IgD-negative memory B cell (primary cell): Measurements from ENCODE around the gene FBRS. TPM values are rescaled to one million over a fixed set of nuclear protein-coding genes. Genes with fewer than 3 reads are reported as not detected.

Source experiments
- H3K27ac Mint-ChIP-seq, 3 donors: one replicate each; pipeline ENCODE4 v1.8.0; 2020 to 2022; ENCODE audit warnings: mild to moderate bottlenecking in 3 of 3, mixed read lengths in 3 of 3, moderate library complexity in 1 of 3
- H3K27me3 Mint-ChIP-seq: one replicate; pipeline ENCODE4 v1.8.0; 2021; ENCODE audit warnings: mixed read lengths
- H3K36me3 Mint-ChIP-seq: one replicate; pipeline ENCODE4 v1.8.0; 2020; ENCODE audit warnings: mild to moderate bottlenecking, mixed read lengths
- H3K4me1 Mint-ChIP-seq, 3 donors: one replicate each; pipeline ENCODE4 v1.8.0; 2020 to 2022; ENCODE audit warnings: mixed read lengths in 3 of 3, mild to moderate bottlenecking in 1 of 3
- H3K4me3 Mint-ChIP-seq, 4 donors: one replicate each; pipeline ENCODE4 v1.8.0; 2020 to 2022; ENCODE audit warnings: mild to moderate bottlenecking in 4 of 4, mixed read lengths in 4 of 4, moderate library complexity in 3 of 4
- H3K9me3 Mint-ChIP-seq, 3 donors: one replicate each; pipeline ENCODE4 v1.8.0; 2020 to 2021; ENCODE audit warnings: mixed read lengths in 3 of 3, mild to moderate bottlenecking in 1 of 3
- polyA plus RNA-seq: library from polyadenylated mRNA; unstranded; fragments of 300-500 nt; fragmentation: Illumina TruSeq; gene quantifications from one replicate; pipeline ENCODE4 v1.2.3, GENCODE V29; 2021

Gene FBRS
- polyA plus RNA-seq, 1 donor from 2014 or later, result 7.1 TPM

DNA sequence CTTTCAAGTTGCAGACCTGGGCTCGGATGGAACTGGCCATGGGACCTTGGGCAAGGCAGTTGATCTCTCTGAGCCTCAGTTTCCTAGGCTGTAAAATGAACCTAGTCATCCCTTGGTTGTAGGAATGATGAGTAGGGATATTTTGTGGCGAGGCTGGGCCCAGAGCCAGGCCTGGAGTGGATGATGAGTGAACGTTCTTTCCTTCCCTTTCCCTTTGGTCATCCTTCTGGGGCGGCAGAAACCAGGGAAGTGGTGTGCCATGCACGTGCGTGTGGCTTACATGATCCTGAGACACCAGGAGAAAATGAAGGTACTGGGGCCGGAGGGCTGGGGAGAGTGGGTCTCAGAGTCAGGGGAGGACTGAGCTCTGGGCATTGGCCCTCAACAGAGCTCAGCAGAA is 8.4 kb downstream of the FBRS start:
- Mint-ChIP-seq H3K27ac (no peak overlapping the region), H3K36me3 (no peaks in the 10 kb centered on the region), H3K4me1 (peaks cover 8 to 15% (median 10%) of the 10 kb centered on the region in 3 donors), H3K27me3 (no peaks in the 10 kb centered on the region), H3K9me3 (no peaks in the 10 kb centered on the region), H3K4me3 (no peak overlapping the region)

DNA sequence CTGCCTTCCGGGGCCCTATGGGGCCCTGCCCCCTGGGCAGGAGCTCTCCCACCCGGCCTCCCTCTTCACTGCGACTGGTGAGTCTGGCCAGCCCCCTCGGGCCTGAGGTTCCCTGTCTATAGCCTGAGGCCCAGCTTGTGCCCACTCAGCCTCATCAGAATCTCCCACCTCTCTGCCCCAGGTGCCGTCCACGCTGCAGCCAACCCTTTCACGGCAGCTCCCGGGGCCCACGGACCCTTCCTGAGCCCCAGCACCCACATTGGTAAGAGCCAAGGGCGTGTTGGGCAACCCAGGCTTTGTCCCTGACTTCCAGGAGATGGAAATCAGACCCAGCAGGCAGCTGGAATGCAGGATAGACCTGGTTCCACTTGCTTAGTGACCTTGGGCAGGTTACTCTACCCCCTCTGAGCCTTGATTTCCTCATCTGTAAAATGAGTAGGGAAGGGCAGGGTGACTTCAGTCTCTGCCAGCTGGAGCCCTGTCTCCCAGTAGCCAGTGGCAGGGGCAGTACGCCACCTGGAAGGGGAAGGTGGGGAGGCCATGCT is 9.2 kb downstream of the FBRS start:
- Mint-ChIP-seq H3K4me3 (peak overlapping the region in 1 of 4 donors; percentile 6), H3K27ac (peak overlapping the region in 1 of 3 donors; percentile 58), H3K27me3 (no peaks in the 10 kb centered on the region), H3K9me3 (no peaks in the 10 kb centered on the region), H3K36me3 (no peaks in the 10 kb centered on the region), H3K4me1 (peaks cover 8 to 14% (median 12%) of the 10 kb centered on the region in 3 donors)

DNA sequence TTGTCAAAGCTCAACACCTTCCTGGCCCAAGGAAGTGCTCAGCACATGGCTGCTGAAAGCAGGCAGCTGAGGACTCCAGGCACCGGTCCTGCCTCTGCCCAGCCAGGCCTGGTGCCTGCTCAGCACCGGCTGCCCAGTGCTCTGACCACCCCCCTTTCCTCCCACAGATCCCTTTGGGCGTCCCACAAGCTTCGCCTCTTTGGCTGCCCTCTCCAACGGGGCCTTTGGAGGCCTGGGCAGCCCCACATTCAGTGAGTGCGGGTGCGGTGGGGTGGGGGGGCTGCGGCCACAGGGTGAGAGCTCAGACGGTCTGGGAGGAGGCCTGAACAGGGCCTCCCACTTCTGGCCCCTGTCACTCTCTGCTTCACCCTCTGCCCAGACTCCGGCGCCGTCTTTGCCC is 10.2 kb downstream of the FBRS start:
- Mint-ChIP-seq H3K36me3 (no peaks in the 10 kb centered on the region), H3K4me1 (peaks cover 4 to 12% (median 5%) of the 10 kb centered on the region in 3 donors), H3K27me3 (no peaks in the 10 kb centered on the region), H3K27ac (peak overlapping the region in 1 of 3 donors; percentile 58), H3K4me3 (no peak overlapping the region), H3K9me3 (no peaks in the 10 kb centered on the region)

DNA sequence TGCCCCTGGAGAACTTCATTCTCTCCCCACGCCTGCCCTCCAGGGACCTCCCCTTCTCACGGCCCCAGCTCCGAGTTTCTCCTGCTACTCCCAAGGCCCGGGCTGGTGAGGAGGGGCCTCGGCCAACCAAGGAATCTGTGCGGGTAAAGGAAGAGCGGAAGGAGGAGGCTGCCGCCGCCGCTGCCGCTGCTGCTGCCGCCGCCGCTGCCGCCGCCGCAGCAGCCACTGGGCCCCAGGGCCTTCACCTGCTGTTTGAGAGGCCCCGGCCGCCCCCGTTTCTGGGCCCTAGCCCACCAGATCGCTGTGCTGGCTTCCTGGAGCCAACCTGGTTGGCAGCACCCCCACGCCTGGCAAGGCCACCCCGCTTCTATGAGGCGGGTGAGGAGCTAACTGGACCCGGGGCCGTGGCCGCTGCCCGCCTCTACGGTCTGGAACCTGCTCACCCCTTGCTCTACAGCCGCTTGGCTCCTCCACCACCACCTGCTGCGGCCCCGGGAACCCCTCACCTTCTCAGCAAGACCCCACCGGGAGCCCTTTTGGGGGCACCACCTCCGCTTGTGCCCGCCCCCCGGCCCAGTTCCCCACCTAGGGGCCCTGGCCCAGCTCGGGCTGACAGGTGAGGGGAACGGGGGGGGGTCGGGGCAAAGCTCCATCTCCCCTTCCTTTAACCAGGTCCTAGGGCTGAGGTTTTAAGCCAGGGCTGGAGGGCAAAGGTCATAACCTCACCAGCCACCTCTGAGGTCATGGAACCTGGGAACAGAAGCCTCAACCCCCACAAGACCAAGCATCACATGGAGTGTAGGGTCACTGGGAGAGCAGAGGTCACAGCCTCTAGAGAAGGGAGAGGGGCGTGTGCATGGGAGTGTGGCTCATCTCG is 11.0 kb downstream of the FBRS start:
- no peaks in the 10 kb centered on the region for H3K36me3 Mint-ChIP-seq
- H3K9me3 Mint-ChIP-seq, result no peaks in the 10 kb centered on the region
- peaks cover 0 to 8% (median 0%) of the 10 kb centered on the region in 3 donors for H3K4me1 Mint-ChIP-seq
- no peak overlapping the region for H3K27ac Mint-ChIP-seq
- no peaks in the 10 kb centered on the region for H3K27me3 Mint-ChIP-seq
- no peak overlapping the region for H3K4me3 Mint-ChIP-seq

DNA sequence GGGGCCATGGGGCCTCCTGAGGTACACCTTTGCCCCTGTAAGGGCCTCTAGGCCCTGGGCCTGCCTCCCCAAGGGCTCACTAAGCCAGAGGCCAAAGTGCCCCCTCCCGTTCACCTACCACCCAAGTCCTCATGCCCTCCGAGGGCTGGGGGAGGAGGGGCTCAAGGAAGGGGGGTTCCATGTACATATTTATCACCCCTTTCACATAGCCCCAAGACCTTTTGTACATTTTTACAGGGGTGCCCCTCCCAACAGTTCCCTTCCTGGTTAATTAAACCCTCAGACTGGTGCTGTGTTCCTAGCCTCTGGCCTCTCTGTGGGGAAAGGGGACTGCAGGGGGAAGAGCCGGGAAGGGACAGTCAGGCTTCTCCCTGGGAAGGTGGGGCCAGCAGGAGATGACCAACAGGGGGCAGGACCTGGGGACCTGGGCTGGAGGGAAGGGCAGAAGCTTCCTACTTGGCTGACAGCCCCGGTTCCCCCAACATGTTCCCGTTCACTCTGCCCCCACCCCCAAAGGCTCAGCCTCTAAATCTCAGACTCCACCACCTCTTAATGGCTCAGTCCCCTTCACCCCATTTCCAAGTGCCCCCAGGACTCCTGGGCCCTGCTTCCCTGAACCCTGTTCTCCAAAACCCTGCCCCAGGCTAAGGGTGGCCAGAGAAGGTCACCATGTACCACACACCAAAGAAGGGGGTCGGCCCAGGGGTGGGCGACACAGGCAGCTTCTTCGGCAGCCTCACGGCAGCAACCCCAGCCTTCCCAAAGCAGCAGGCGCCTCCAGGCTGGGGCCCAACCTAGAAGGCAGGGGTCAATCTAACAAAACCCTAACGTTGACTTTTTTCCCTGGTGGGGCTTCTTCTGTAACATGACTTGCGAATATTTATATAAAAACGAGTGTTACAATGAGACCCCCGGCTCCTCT is 11.9 kb downstream of the FBRS start:
- H3K36me3 Mint-ChIP-seq, result no peaks in the 10 kb centered on the region
- H3K27me3 Mint-ChIP-seq, result no peaks in the 10 kb centered on the region
- peaks cover 0 to 8% (median 0%) of the 10 kb centered on the region in 3 donors for H3K4me1 Mint-ChIP-seq
- no peak overlapping the region for H3K4me3 Mint-ChIP-seq
- peak overlapping the region in 1 of 3 donors; percentile 18 for H3K27ac Mint-ChIP-seq
- H3K9me3 Mint-ChIP-seq, result no peaks in the 10 kb centered on the region

DNA sequence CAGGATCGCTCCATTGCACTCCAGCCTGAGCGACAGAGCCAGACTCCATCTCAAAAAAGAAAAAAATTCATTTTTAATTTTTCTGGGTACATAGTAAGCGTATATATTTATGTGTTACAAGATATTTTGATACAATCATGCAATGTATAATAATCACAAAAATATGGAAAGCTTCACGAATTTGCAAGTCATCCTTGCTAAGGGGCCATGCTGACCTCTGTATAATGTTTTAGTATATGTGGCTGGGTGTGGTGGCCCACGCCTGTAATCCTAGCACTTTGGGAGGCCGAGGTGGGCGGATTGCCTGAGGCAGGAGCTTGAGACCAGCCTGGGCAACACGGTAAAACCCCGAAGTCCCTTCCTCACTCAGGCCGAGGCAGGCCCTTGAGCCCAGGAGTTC is 16.9 kb downstream of the FBRS start:
- Mint-ChIP-seq H3K4me3 (no peak overlapping the region), H3K9me3 (no peaks in the 10 kb centered on the region), H3K36me3 (no peaks in the 10 kb centered on the region), H3K27me3 (no peaks in the 10 kb centered on the region), H3K4me1 (peaks cover 0 to 5% (median 0%) of the 10 kb centered on the region in 3 donors), H3K27ac (no peak overlapping the region)

DNA sequence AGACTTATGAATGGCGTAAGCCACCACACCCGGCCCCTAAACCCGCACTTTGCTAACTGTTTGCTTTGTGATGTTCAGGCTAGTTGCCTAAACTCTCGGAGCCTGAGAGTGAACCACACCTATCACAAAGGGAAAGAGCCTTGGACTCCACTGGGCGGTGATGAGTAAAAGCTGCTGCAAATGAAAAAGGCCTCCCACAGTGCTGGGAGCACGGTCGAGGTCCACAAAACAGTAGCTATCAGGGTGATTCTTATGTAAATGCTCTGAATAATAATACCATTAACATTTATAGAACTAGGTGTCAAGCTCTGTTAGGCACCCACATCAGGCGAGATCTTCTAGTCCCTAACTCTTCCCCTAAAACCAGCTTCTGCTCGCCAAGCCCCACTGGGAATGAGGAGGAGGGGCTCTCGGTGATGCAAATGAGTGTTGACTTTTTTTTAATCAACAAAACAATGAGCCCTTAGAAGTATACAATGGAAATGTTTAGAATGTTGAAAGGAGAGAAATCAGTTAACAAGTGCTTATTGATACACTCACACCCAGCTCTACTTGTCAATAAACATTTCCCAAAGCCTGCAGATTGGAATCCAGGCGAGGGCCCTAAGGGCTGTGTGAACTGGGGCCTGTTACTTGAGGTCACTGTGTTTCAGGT is 19.8 kb downstream of the FBRS start:
- H3K27me3 Mint-ChIP-seq, result no peaks in the 10 kb centered on the region

DNA sequence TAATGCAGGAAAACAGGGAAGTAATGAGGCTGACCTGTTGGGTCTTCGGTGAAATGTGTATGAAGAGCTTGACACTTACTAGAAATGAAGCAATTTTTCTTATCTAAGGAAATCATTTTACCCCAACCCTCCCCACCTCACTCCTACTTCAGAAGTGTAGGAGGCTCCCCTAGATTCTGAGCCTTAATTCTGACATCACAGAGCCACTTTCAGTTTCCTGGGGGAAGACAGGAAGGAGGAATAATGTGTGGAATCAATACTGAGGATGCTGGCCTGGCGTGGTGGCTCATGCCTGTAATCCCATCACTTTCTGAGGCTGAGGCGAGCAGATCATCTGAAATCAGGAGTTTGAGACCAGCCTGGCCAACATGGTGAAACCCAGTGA is 20.3 kb downstream of the FBRS start:
- H3K27ac Mint-ChIP-seq, result no peak overlapping the region
- H3K36me3 Mint-ChIP-seq, result no peaks in the 10 kb centered on the region
- H3K4me1 Mint-ChIP-seq, result no peaks in the 10 kb centered on the region
- no peaks in the 10 kb centered on the region for H3K27me3 Mint-ChIP-seq
- H3K9me3 Mint-ChIP-seq, result no peaks in the 10 kb centered on the region
- no peak overlapping the region for H3K4me3 Mint-ChIP-seq

More for the DNA sequence above, 19.8 kb downstream of the FBRS start:
- H3K4me3 Mint-ChIP-seq, result peak overlapping the region in 1 of 4 donors; percentile 9
- no peaks in the 10 kb centered on the region for H3K36me3 Mint-ChIP-seq
- H3K27ac Mint-ChIP-seq, result no peak overlapping the region
- no peaks in the 10 kb centered on the region for H3K9me3 Mint-ChIP-seq
- H3K4me1 Mint-ChIP-seq, result no peaks in the 10 kb centered on the region

DNA sequence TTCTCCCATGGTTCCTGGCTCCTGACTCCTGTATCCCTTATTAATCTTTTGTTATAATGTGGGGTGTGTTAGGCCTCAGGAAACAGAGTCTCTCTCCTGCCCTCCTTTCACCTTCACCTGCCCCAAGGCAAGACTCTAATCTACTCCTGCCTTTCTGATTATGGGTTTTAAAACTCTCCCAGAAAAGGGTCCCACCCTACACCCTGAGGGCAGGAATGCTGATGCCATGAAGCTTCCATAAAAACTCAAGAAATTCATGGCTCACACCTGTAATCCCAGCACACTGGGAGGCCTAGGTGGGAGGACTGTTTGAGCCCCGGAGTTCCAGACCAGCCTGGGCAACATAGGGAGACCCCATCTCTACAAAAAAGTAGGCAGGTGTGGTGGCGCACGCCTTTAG is 22.1 kb downstream of the FBRS start:
- no peak overlapping the region for H3K4me3 Mint-ChIP-seq
- H3K9me3 Mint-ChIP-seq, result peaks cover 0 to 2% (median 0%) of the 10 kb centered on the region in 3 donors
- no peaks in the 10 kb centered on the region for H3K36me3 Mint-ChIP-seq
- no peaks in the 10 kb centered on the region for H3K4me1 Mint-ChIP-seq
- no peaks in the 10 kb centered on the region for H3K27me3 Mint-ChIP-seq
- H3K27ac Mint-ChIP-seq, result no peak overlapping the region

DNA sequence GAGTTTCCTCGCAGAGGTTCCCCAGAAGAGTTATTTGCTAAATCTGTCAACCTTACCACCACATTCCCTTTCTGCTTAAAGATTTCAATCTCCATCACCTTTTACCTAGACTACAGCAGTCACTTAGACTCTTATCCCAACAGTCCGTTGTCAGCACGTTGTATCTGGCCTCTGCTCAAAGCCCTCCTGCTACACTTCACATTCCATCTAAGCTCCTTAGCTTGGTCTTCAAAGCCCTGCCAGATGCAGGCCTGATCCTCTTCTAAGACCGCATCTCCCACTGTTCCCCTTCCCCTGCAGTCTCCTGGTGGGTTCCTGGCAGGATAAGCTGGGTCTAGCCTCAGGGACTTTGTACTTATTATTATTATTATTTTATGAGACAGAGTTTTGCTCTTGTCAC is 30.5 kb downstream of the FBRS start:
- Mint-ChIP-seq H3K36me3 (peaks cover 2% of the 10 kb centered on the region), H3K27me3 (no peaks in the 10 kb centered on the region), H3K4me1 (peaks cover 0 to 5% (median 2%) of the 10 kb centered on the region in 3 donors), H3K27ac (no peak overlapping the region), H3K9me3 (peaks cover 0 to 2% (median 0%) of the 10 kb centered on the region in 3 donors), H3K4me3 (no peak overlapping the region)

DNA sequence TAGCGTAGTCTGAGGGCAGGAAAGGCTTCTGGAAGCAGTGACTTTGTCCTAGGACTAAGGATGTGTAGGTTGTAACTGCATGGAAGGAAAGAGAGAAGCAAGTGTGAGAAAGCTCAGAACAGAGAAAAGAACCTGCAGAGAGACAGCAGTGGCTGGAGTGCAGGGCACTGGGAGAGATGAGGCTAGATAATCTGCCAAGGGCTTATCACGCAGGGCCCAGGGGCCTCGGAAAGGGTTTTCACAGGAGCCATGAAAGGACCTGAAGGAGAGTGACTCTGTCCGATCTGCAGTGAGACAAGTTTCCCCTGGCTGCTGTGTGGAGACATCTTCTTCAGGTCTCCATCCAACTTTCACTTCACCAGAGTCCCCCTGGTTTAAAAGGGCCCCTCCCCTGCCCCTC is 33.7 kb downstream of the FBRS start:
- H3K4me3 Mint-ChIP-seq, result no peak overlapping the region
- peaks cover 2% of the 10 kb centered on the region for H3K36me3 Mint-ChIP-seq
- no peaks in the 10 kb centered on the region for H3K27me3 Mint-ChIP-seq
- peaks cover 0 to 11% (median 6%) of the 10 kb centered on the region in 3 donors for H3K4me1 Mint-ChIP-seq
- H3K27ac Mint-ChIP-seq, result peak overlapping the region in 1 of 3 donors; percentile 61
- no peaks in the 10 kb centered on the region for H3K9me3 Mint-ChIP-seq

DNA sequence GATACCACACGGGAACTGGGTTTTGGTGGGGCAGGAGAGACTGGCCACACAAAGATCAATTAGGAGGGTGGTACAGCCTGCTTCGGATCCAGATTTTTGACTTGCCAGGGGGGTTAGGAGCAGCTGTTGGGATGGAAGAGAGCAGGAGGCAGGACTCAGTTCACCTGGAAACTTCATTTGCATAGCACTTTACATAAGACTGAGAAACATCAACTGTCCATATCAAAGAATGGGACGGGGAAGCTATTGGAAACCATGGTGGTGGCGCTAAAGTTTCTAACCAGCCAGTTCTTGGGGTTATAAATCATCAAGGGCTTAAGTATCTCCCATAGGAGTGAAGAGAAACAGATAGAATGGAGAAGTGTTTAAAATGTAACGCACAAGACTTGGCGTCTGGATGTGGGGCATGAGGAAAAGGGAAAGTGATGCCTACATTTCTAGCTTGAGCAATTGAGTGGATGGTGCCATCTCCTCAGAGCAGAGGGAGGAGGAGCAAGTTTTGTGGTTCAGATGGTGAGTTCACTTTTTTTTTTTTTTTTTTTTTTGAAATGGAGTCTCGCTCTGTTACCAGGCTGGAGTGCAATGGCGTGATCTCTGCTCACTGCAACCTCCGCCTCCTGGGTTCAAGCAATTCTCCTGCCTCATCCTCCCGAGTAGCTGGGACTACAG is 34.3 kb downstream of the FBRS start:
- no peak overlapping the region for H3K27ac Mint-ChIP-seq
- peaks cover 2% of the 10 kb centered on the region for H3K36me3 Mint-ChIP-seq

DNA sequence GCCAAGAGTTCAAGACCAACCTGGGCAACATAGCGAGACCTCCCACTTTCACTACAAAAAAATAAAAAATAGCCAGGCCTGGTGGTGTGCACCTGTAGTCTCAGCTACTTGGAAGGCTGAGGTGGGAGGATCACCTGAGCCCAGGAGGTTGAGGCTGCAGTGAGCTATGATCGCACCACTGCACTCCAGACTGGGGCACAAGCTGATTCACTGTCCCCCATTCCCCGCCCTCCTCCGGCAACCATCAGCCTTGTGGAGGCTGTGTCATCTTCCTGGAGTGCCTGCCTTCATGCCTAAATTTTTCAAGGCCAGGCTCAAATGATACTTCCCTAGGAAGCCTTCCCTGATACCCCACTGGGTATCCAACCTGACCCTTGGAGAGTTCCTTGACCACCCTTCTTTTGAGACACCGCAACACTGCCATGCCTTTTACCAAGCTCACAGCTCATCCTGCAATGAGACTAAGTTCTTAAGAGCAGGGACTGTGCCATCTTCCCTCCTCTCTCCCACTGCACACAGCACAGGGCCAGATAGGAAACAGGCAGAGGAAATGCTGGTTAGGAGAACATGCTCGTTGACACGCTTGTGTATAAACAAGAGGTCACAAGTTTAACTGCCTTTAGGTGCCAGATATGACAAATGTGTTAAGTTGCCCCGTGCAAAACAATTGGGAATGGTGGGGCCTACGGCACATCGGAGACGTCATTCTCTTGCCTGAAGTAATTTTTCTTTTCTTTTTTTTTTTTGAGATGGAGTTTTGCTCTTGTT is 36.9 kb downstream of the FBRS start:
- no peak overlapping the region for H3K27ac Mint-ChIP-seq
- H3K9me3 Mint-ChIP-seq, result no peaks in the 10 kb centered on the region
- H3K27me3 Mint-ChIP-seq, result no peaks in the 10 kb centered on the region
- H3K4me1 Mint-ChIP-seq, result peaks cover 12 to 27% (median 20%) of the 10 kb centered on the region in 3 donors
- H3K4me3 Mint-ChIP-seq, result peak overlapping the region in 1 of 4 donors; percentile 39
- peaks cover 2% of the 10 kb centered on the region for H3K36me3 Mint-ChIP-seq

More for the DNA sequence above, 34.3 kb downstream of the FBRS start:
- Mint-ChIP-seq H3K9me3 (no peaks in the 10 kb centered on the region), H3K27me3 (no peaks in the 10 kb centered on the region), H3K4me1 (peaks cover under 1 to 15% (median 6%) of the 10 kb centered on the region in 3 donors), H3K4me3 (peak overlapping the region in 1 of 4 donors; percentile 46)
